ES-I3 (cell line): ENCODE measurements around the gene MAK.
"Not testable (repeated sequence)": the region's sequence is repeated elsewhere in the genome, so short reads cannot be mapped to it uniquely, and the experiment has no call there.

Source experiments
- H3K36me3 ChIP-seq: 2 replicates; pipeline ENCODE4 v1.6.1; 2013; ENCODE audit warnings: mild to moderate bottlenecking, low read length, control low read depth, moderate library complexity; ENCODE audit not compliant: insufficient read depth
- H3K4me1 ChIP-seq: 2 replicates; pipeline ENCODE4 v1.6.1; 2013; ENCODE audit warnings: mild to moderate bottlenecking, control low read depth, low read length; ENCODE audit not compliant: insufficient read depth
- H3K9ac ChIP-seq: 2 replicates; pipeline ENCODE4 v1.6.1; 2013; ENCODE audit warnings: low read depth, mild to moderate bottlenecking, low read length, moderate library complexity
- H3K9me3 ChIP-seq: 2 replicates; pipeline ENCODE4 v1.6.1; 2013; ENCODE audit warnings: mild to moderate bottlenecking, low read length, moderate library complexity; ENCODE audit not compliant: control insufficient read depth, insufficient read depth

Gene MAK

GRCh38 chr6:10837009-10837621 is 1.2 kb downstream of the MAK start:
- Histone ChIP-seq H3K36me3 (no peaks in the 10 kb centered on the region), H3K9ac (peak overlapping the region; percentile 81), H3K4me1 (no peaks in the 10 kb centered on the region)

DNA sequence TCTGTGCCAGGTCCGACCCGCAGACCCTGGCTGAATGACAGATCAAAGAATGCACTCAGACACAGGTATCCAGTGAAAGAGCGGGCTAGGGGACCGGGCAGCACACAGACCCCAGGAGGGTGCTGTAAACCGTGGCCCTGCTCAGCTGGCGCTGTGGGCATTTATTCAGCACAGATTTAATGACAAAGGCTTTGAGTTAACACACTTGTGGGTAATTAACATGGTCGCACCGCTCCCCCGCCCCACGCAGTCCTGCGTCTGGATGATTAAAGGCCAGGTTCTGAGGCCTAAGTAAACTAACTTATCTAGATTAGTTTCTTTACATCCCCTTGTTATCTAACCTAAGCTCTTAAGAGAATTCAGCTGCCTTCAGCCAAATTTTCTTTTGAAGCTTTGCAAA is 3.5 kb downstream of the MAK start:
- no peaks in the 10 kb centered on the region for H3K4me1 ChIP-seq
- H3K9ac ChIP-seq: no peak overlapping the region
- H3K9me3 ChIP-seq: no peaks in the 10 kb centered on the region
- H3K36me3 ChIP-seq: no peaks in the 10 kb centered on the region

More at GRCh38 chr6:10837009-10837621, 1.2 kb downstream of the MAK start:
- no peaks in the 10 kb centered on the region for H3K9me3 ChIP-seq

- H3K9me3 ChIP-seq: no peaks in the 10 kb centered on the region
- no peaks in the 10 kb centered on the region for H3K36me3 ChIP-seq
Measured at GRCh38 chr6:10831609-10832008, 6.7 kb downstream of the MAK start.

DNA sequence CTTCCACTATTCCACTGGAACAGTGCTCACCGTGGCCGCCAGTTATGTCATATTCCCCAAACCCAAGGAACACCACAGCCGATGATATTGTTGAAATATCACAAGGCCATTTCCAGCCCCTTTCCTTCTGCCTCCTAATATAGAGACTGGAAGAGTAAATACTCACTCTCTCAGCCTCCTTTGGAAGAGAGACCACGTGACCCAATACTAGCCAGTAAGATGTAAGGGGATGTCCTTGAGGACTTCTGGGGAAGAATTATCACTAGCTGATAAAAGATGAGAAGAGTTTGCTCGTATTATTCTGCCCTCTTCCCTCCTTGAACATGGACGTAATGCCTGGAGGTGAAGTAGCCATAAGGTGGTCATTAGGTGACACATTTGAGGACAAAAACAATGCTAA is 13.5 kb downstream of the MAK start:
- Histone ChIP-seq H3K9ac (no peak overlapping the region), H3K9me3 (no peaks in the 10 kb centered on the region), H3K36me3 (no peaks in the 10 kb centered on the region), H3K4me1 (no peaks in the 10 kb centered on the region)

More at GRCh38 chr6:10831609-10832008, 6.7 kb downstream of the MAK start:
- Histone ChIP-seq H3K9ac (no peak overlapping the region), H3K4me1 (no peaks in the 10 kb centered on the region)

GRCh38 chr6:10824297-10824696 is 14.0 kb downstream of the MAK start:
- Histone ChIP-seq H3K4me1 (no peaks in the 10 kb centered on the region), H3K9me3 (no peaks in the 10 kb centered on the region), H3K36me3 (no peaks in the 10 kb centered on the region), H3K9ac (no peak overlapping the region)

GRCh38 chr6:10814176-10814575 is 24.2 kb downstream of the MAK start:
- not testable (repeated sequence) for H3K9ac ChIP-seq, H3K9me3 ChIP-seq, H3K36me3 ChIP-seq, H3K4me1 ChIP-seq

GRCh38 chr6:10809098-10809497 is 29.2 kb downstream of the MAK start:
- no peaks in the 10 kb centered on the region for H3K36me3 ChIP-seq
- H3K9ac ChIP-seq: no peak overlapping the region
- H3K4me1 ChIP-seq: no peaks in the 10 kb centered on the region
- no peaks in the 10 kb centered on the region for H3K9me3 ChIP-seq

DNA sequence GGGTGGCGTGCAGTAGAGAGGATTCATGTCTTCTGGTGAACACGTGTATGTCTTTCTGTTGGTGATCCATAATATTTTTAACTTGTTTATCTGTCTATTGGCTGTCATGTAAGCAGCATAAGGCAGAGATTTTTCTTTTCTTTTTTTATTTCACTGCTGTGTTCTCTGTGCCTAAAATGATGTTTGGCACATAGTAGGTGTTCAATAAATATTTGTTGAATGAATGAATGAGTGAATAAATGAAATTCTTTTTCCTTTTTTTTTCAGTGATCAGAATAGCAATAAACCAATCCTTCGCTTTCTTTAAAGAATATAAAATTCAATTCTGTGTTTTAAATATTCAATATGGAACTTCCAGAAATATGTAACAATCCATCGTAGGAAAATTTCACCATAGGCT is 30.0 kb downstream of the MAK start:
- Histone ChIP-seq H3K9ac (no peak overlapping the region), H3K36me3 (no peaks in the 10 kb centered on the region), H3K4me1 (no peaks in the 10 kb centered on the region), H3K9me3 (no peaks in the 10 kb centered on the region)

GRCh38 chr6:10801224-10801848 is 37.0 kb downstream of the MAK start:
- Histone ChIP-seq H3K36me3 (no peaks in the 10 kb centered on the region), H3K9me3 (no peaks in the 10 kb centered on the region)

DNA sequence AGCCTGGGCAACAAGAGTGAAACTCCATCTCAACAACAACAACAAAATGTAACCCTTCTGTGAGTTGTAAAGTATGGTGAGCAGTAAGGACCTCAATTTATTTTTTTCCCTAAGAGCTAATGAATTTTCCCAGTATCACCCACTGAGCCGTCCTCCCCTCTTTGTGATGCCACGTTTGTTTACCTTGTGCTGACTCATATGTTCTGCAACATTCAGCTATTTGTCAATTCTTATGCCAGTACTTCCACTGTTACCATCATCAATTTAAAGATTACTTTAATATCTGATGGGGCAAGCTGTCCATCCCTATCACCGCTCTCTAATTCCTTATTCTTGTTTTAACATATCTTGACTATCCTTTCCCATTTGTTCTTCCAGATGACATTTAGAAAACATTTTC is 37.5 kb downstream of the MAK start:
- Histone ChIP-seq H3K9ac (no peak overlapping the region), H3K9me3 (no peaks in the 10 kb centered on the region), H3K4me1 (no peaks in the 10 kb centered on the region), H3K36me3 (no peaks in the 10 kb centered on the region)

More at GRCh38 chr6:10801224-10801848, 37.0 kb downstream of the MAK start:
- no peaks in the 10 kb centered on the region for H3K4me1 ChIP-seq
- no peak overlapping the region for H3K9ac ChIP-seq

DNA sequence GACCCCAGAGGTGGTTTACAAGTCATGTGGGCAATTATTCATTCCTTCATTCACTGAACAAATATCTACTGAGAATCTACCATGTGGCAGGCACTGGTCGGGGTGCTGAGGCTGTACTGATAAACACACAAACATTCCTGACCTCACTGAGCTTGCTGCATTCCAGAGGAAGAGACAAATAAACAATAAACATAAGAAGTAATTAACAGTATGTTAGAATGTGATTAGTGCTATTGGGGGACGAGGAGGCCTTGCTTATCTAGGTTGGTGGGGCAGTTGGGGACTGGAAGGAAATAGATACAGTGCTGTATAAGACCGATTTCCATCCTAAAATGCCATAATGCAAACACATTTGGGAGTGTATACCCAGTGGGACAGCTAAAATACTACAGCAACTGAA is 44.1 kb downstream of the MAK start:
- no peaks in the 10 kb centered on the region for H3K4me1 ChIP-seq
- no peaks in the 10 kb centered on the region for H3K36me3 ChIP-seq
- no peak overlapping the region for H3K9ac ChIP-seq
- no peaks in the 10 kb centered on the region for H3K9me3 ChIP-seq

DNA sequence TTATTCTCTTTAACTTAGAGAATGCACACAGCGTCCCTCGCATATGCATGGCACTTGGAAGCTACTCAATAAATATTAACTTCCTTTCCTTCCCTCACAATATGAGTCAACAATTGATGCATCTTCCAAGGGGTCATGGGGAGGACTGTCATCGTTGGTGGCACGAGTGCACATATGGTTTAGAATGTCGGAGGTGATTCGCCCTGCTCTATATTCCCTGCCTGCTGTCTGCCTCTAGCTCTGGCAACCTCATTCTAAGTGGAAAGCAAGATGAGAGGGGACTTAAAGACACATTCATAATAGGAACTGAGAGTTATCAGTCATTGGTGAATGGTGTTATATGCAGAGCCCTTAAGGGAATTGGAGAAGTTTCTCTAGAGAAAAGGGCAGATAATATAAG is 44.6 kb downstream of the MAK start:
- Histone ChIP-seq H3K4me1 (no peaks in the 10 kb centered on the region), H3K9ac (no peak overlapping the region), H3K36me3 (no peaks in the 10 kb centered on the region), H3K9me3 (no peaks in the 10 kb centered on the region)

DNA sequence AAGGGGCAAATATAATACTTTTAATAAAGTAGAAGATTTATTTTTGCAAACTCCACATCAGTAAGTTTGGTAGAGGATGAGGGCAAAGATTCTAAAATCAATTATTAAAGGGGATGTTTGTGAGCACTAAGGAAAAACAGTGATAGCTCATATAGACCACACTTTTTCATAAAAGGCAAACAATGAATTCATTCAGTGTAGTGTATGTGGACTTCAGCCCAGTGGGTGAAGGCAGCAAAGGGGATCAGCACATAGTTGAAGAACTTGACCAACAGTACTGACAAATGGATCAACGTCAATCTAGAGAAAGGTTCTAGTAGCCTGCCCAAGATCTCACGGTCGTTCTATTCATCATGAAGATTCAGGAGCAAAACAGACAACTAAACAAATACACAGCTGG is 45.3 kb downstream of the MAK start:
- Histone ChIP-seq H3K9ac (no peak overlapping the region), H3K4me1 (no peaks in the 10 kb centered on the region), H3K36me3 (no peaks in the 10 kb centered on the region), H3K9me3 (no peaks in the 10 kb centered on the region)

DNA sequence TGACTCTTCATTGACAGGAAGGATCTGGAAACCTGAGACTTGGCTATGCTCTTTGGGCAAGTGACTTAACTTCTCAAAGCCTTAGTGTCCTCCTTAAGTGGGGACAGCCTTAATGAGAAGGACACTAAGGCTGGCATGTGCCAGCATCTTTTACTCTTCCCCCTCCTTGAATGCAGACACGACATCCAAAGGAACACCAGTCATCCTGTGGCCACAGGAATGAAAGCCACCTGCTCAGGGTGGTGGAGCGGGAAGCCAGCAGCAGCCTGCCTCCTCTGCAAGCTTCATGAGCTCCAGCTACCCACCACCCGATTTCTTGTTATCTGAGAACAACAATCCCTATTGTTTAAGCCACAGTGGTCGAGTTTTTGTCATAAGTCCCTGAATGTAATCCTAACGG is 46.2 kb downstream of the MAK start:
- H3K4me1 ChIP-seq: no peaks in the 10 kb centered on the region
- H3K9ac ChIP-seq: no peak overlapping the region
- no peaks in the 10 kb centered on the region for H3K36me3 ChIP-seq
- no peaks in the 10 kb centered on the region for H3K9me3 ChIP-seq

GRCh38 chr6:10791673-10792072 is 46.7 kb downstream of the MAK start:
- H3K9ac ChIP-seq: no peak overlapping the region
- H3K36me3 ChIP-seq: no peaks in the 10 kb centered on the region
- H3K9me3 ChIP-seq: no peaks in the 10 kb centered on the region
- no peaks in the 10 kb centered on the region for H3K4me1 ChIP-seq
